Measurements from ENCODE around the gene OR10H5.
"Not testable (repeated sequence)": the region's sequence is repeated elsewhere in the genome, so short reads cannot be mapped to it uniquely, and the experiment has no call there.

OR10H5 gene

GRCh38 chr19:15787611-15788155, at the start of gene OR10H5:
Gene OR10H5 (plus strand): TSS chr19:15787661. CDS start chr19:15794049, 6,388 bp downstream.
- DNase-seq (ENCODE audit: low read depth in 2 of 2): no peak

DNA sequence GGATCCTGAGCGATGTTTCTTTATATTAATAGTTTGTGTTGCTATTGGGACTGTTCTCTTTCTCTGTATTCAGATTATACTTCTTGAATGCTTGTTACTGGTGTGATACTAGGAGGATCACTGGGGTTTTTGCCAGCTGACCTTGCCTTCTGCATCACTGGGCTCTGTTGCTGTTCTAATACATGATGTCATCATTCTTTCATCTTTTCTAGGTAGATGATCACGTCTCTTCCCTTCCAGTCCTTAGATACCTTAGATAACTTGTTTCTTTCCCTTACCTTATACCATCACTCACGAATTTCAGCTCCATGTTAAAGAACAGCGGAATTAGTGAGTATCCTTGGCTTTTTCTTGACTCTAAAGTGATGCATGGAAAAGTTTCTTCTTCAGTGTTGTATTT, 49.7 kb upstream of the OR10H5 start, which contains the start of gene OR10H3:
OR10H3 (plus strand) TSS at position 264 of the 400 bp plus-strand sequence. CDS start 3,408 bp downstream, outside the sequence.
- DNase-seq (ENCODE audit: low read depth in 2 of 2): no peak

DNA sequence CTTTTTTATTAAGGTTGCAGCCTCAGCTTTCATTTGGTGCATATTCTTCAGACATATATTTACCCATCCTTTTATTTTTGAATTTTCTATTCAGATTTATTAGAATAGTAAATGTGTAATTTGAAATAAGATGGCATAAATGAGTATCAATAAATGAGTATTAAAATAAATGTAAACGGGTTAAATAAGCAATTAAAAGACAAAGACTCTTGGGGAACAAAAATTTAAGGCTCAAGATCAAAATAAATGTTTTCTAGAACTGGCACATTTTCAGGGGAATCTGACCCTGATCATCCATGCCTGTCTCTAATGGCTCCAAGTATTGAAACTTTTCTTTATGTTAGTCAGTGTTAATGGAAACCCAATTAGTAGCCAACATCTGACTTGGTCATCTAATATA, 46.7 kb upstream of the OR10H5 start:
- DNase-seq (ENCODE audit: low read depth in 2 of 2): no peak

DNA sequence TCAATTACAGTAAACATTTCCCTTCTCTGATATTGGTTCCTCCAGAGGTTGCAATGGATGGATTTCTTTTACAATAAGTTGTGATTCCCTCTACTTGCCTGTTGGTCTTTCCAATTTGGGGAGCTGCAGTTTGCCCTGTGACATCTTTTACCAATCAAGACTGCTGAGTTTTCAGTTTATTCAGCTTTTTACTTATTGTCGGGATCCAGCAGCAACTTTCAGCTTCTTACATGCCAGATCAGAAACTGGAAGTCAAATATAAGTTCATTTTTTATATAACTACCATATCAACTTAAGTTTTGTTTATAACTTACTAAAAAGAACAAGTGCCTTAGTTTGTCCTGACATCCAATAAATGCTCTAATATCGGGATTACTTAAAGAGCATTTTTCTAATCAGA, 39.2 kb upstream of the OR10H5 start:
- no peak for DNase-seq (ENCODE audit: low read depth in 2 of 2)

DNA sequence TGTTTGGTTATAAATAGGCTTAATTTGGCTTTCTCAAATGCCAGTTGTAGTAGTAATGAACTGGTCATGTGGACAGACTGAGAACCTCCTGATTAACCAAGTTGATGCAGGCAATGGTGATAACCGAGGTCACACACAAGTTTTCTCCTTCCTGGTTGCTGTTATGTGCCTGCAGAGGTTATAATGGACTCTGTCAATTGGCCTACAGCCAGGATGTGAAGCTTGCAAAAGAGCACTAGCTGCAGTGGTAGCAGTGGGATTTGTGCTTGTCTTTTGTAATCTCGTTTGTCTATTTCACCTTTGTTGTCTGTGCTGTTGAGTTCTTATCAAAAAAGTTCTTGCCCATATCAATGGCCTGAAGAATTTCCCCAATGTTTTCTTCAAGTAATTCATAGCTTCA, 29.1 kb upstream of the OR10H5 start:
- DNase-seq (ENCODE audit: low read depth in 2 of 2): no peak

GRCh38 chr19:15759962-15760565, 27.4 kb upstream of the OR10H5 start:
- no peak for DNase-seq (ENCODE audit: low read depth in 2 of 2)

GRCh38 chr19:15769586-15769985, 17.9 kb upstream of the OR10H5 start:
- no peak for DNase-seq (ENCODE audit: low read depth in 2 of 2)

DNA sequence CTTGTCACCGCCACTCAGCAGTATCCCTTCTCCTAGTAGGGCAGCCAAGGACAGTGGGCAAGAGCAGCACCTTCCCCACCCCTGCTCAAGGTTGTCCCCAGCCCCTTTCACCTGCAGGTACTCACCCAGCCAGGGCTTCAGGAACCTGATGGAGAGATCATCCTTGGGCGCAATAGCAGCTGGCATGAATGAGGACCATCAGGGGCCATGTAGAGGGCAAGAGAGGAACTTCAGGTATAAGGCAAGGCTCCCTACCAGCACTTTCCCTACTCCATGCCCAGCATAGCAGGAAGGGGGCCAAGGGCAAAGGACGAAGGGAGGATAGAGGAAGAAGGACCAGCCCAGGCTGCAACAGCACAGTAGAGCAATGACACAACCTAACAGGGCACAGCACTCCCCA, 13.3 kb upstream of the OR10H5 start:
- not testable (repeated sequence) for DNase-seq (ENCODE audit: low read depth in 2 of 2)

DNA sequence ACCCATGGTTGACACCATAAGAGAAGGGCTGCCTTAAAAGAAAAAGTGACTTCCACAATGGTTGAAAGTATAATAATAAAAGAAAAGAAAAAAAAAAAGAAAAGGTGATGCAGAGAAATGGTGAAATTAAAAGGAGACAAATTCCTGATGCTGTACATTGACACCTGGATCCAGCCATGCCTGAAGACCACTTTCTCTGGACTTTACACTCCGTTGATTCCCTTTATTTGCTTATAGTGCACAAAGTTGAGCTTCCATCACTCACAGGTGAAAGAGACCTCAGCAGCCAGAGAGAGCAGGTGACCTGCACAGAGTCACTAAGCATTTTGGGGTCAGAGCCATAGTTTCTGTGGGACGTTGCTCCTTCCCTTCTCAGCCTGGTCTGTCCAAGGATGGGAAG, 12.2 kb upstream of the OR10H5 start:
- no peak for DNase-seq (ENCODE audit: low read depth in 2 of 2)

GRCh38 chr19:15776264-15776663, 11.2 kb upstream of the OR10H5 start:
- DNase-seq (ENCODE audit: low read depth in 2 of 2): no peak

DNA sequence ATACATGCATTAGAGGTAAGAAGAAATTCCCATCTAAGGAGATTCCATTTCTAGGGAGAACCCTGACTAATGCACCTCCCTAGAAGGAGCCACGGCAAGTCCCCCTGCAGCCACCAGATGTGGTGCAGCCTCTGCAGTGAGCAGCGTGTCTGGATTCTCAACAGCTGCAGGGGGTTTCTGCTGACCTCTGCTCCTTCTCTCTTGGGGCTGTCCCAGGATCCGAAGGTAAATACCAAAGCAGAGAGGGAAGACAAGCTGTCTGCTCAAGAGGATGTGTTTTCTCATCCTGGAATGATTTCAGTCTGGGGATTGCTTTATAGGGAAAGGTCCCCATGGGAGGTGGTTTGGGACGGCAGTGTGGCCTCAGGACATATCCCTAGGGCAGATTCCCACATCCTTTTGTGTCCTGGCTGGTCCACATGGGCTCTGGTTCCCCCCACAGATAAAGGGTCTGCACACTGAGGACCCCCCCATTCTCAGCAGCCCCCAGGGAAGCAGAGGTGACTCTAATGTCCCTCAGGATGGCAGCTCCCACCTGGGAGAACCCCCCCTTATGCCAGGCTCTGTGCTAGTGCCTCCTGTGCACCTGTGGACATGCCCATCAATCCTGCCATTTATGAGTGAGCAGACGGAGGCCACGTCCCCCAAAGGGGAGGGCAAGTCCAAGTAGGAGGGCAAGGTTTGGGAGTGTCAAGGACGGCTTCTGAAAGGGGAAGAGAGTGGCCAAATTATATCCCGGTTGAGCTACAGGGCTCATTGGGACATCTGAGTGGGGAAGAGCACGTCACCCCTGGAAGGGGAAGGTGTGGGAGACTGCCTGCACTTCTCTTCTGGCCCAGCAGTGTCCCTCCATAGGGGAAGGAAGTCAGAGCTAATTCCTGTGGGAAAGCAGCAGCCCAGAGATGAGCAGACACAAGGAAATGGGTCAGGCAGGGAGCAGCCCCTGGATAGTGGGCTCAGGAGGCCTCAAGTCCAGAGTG, 10.2 kb upstream of the OR10H5 start:
- DNase-seq (ENCODE audit: low read depth in 2 of 2): no peak

GRCh38 chr19:15779756-15780476, 7.5 kb upstream of the OR10H5 start:
- DNase-seq (ENCODE audit: low read depth in 2 of 2): no peak

DNA sequence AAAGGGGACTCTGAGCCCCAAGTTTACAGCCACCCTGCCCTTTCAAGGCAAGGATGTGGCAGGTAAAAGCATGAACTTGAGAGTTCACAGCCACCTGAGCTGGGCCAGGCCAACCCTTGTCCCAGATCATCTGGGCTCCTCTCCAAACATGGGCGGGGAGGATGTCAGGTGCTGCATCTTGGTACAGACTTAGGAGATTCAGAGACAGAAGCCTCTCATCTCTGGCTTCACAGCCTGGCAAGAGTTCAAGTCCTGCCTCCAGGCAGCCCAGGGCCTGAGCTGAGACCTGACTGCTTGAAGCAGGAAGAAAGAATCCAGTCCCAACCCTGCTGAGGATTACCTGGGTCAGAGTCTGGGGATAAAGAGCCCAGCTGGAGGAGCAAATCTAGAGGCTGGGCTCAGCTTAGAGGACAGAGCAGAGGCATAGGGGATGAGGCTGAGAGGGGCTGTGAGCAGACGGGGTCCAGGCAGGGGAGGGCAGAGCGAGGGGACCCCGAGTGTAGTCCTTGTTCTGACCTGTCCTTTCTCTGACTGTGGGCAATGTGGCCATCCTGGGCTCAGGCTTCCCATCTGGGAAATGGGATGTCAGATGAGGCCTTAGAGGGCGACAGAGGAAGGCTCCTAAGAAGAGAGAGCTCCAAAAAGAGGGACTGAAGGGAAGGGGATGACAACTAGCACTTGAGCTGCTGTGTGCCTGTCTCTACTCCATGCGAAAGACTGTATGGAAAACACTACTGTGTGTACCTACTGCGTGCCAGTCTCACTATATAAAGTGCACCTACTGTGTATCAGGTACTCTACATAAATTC, 6.6 kb upstream of the OR10H5 start:
- DNase-seq (ENCODE audit: low read depth in 2 of 2): no peak

GRCh38 chr19:15781661-15782060, 5.8 kb upstream of the OR10H5 start:
- no peak for DNase-seq (ENCODE audit: low read depth in 2 of 2)

DNA sequence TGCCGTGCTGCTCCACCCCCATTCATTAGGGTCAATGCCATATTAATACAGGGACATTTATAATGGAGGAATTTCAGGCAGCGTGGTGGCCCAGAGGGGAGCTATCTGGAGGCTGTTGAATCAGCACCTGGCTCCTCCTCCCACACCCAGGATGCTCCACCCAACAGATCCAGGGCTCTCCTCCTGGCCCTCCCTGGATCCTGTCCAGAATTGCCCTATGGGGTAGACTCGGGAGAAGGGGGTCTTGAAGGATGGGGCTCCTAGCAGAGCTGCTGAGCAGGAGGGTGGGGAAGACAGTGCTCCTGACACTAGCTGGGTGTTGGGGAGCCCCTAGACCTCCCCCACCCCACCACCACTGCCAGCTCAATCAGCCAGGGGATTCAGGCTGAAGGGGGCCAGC, 5.2 kb upstream of the OR10H5 start:
- no peak for DNase-seq (ENCODE audit: low read depth in 2 of 2)

- not testable (repeated sequence) for DNase-seq (ENCODE audit: low read depth in 2 of 2)
These were observed 4.6 kb upstream of the OR10H5 start for GRCh38 chr19:15782896-15783295.

- DNase-seq (ENCODE audit: low read depth in 2 of 2): no peak
These were observed 1.3 kb downstream of the OR10H5 start for GRCh38 chr19:15788594-15789270.

- DNase-seq (ENCODE audit: low read depth in 2 of 2): no peak
These were observed 2.6 kb downstream of the OR10H5 start for GRCh38 chr19:15790096-15790495.

DNA sequence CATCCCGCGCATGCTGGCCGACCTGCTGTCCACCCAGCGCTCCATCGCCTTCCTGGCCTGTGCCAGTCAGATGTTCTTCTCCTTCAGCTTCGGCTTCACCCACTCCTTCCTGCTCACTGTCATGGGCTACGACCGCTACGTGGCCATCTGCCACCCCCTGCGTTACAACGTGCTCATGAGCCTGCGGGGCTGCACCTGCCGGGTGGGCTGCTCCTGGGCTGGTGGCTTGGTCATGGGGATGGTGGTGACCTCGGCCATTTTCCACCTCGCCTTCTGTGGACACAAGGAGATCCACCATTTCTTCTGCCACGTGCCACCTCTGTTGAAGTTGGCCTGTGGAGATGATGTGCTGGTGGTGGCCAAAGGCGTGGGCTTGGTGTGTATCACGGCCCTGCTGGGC, 6.8 kb downstream of the OR10H5 start:
- DNase-seq (ENCODE audit: low read depth in 2 of 2): not testable (repeated sequence)

- DNase-seq (ENCODE audit: low read depth in 2 of 2): no peak
These were observed 22.9 kb downstream of the OR10H5 start for GRCh38 chr19:15810335-15810734.

DNA sequence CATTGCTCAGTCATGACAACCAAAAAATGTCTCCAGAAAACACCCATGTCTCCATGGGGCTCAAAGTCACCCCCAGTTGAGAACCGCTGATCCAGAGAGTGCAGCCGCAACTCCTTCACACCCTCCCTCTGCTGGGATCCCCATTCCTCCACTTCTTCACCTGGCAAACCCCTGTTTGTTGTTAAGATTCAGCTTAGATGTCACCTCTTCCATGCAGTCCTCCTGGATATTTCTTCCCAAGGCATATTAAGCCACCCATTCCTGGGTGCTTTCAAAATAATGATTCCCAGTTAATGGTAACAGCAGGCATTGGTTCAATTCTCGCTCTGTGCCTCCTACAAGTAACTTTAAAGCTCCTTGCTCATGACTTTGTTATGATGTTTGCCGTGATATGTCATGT, 24.0 kb downstream of the OR10H5 start:
- DNase-seq (ENCODE audit: low read depth in 2 of 2): no peak
